Forelimb muscle (tissue), 1 donor: ENCODE results near the gene VIPR2. TPM values are rescaled to one million over a fixed set of nuclear protein-coding genes. Genes with fewer than 3 reads are reported as not detected.
"Not testable (repeated sequence)": the region's sequence is repeated elsewhere in the genome, so short reads cannot be mapped to it uniquely, and the experiment has no call there.

Experiments used
- DNase-seq: peaks from one replicate; pipeline ENCODE4 v3.0.0-alpha.2; 2013; ENCODE audit warnings: low read depth
- polyA plus RNA-seq: library from polyadenylated mRNA; unstranded; fragments of 120-200 nt; gene quantifications from one replicate; pipeline ENCODE4 v1.2.1, GENCODE V29; 2013; ENCODE audit not compliant: insufficient read length

VIPR2 gene
- polyA plus RNA-seq, 1 donor = 9.4 TPM

- DNase-seq = no peak
These were observed 50.5 kb downstream of the VIPR2 start for GRCh38 chr7:159094023-159094740.

DNA sequence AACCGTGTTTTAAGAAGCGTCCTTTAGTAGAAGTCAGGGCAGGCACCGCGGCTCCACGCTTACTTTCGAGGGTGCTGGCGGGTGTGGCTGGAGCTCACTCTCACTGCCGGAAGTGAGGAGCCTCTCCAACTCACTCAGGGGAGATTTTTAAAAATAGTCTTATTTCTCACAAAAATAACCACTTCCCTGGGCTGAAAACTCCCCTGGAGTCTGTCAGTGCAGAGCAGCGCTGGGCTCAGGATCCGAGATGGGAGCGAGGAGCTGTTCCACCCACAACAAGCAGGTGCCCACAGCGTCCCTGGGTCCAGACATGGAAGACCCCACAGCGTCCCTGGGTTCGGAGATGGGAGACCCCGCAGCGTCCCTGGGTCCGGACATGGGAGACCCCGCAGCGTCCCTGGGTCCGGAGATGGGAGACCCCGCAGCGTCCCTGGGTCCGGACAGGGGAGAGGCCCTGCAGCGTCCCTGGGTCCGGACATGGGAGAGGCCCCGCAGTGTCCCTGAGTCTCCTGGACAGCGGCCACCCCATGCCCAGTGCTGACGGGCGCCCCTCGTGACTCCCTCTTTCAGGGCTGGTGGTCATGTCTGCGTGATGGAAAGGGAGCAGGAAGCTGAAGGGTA, 51.2 kb downstream of the VIPR2 start:
- no peak for DNase-seq

DNA sequence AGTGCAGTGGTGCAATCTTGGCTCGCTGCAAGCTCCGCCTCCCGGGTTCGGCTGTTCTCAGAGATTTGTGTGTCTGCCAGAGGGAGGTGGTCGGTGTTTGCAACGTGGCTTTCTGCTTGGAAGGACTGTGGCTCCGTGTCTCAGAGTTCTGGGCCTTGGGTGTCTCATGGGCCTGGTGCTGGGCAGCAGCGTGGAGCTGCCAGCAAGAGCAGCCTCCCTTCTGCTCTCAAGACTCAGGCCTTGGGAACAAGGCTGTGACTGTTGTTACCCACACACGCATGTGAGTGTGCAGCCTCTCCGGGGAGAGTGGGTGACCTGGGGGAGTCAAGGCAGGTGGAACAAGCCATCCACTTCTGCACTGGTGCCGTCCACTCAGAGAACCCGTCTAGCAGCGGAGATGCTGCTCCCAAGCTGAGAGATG, 52.0 kb downstream of the VIPR2 start:
- DNase-seq = no peak

GRCh38 chr7:159091480-159092475, 52.9 kb downstream of the VIPR2 start:
- no peak for DNase-seq

GRCh38 chr7:159091041-159091440, 53.6 kb downstream of the VIPR2 start:
- DNase-seq = no peak

- no peak for DNase-seq
These were observed 56.4 kb downstream of the VIPR2 start for GRCh38 chr7:159088016-159088865.

GRCh38 chr7:159086301-159086925, 58.3 kb downstream of the VIPR2 start:
- DNase-seq = no peak

- no peak for DNase-seq
These were observed 60.4 kb downstream of the VIPR2 start for GRCh38 chr7:159084069-159084801.

DNA sequence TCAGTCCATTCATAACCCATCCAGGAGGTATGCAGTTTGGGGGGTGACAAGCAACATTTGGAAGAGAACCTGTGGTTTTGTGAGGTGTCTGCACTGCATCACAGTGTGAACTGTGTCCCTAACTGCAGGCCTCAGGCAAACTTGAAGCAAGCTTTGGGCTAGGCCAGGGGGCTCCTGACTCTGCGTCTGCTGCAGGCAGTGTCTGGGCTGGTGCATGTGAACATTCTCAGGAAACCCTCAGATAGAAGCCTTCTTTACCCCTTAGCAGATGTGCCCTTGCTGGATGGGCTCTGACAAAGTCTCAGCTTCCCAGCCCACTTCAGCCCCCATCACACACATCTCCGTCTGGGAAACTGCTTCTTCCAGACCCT, 61.0 kb downstream of the VIPR2 start:
- no peak for DNase-seq

DNA sequence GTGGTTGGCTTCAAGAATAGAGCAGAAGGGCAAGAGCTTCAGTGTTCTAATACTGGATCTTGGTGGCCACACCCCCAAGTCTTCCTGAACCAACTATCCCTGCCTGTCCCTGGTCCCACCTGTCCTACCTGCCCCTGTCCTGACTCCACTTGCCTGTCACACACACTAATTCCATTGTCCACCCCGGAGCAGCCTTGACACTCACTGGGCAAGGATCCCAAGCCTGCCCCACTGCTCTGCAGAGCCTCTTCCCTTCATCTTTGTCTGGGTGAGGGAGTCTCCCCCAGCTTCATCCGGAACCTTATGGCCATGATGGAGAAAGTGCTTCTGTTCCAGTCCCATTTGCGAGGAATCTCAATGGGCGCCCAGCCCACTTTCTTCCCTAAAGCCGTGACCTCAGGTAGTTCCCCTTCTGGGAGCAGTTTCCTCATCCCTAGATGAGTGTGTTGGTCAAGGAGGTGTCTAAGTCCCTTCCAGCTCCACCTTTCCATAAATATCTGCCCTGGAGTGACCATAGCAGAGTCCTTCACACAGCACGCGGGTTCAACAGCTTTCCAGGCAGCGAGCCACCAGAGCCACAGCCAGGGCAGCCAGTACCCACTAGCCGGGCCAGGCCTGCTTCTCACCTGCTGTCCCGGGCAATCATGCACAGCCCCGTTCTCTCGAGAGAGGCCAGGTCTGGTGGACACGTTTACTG, 61.5 kb downstream of the VIPR2 start:
- DNase-seq = no peak

DNA sequence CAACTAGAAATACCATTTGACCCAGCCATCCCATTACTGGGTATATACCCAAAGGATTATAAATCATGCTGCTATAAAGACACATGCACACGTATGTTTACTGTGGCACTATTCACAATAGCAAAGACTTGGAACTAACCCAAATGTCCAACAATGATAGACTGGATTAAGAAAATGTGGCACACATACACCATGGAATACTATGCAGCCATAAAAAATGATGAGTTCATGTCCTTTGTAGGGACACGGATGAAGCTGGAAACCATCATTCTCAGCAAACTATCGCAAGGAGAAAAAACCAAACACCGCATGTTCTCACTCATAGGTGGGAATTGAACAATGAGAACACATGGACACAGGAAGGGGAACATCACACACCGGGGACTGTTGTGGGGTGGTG, 62.6 kb downstream of the VIPR2 start:
- DNase-seq = not testable (repeated sequence)

GRCh38 chr7:159078911-159079270, 65.8 kb downstream of the VIPR2 start:
- no peak for DNase-seq

DNA sequence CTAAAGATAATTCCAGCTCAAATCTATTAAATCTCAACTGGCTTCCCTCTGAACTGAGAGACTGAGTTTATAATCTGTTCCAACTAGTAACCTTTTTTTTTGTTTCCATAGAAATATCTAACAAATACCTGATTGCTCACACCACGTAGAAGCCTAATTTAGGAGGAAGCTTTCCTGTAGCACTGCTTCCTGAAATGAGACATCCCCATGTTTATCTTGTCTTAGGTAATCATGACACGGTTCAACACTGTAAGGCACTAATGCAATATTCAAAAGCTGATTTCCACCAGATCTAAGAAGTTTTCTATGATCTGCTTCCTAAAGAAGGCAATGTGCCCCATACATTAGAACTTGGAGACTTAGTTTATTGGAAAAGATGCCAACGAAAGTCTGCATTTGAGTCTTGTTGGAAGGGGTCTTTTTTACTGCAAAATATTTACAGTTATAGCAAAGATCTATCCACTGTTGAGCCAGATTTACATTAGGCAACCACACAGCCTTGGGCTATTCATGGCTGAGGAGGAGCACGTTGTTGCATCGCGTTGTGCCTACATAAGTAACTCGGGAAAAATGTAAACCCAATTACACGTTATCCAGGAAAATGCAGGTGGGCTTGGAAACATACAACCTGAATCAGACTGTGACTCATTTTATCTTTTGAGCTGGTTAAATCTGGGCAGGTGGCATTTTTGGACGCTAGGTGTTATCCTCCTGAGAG, 66.3 kb downstream of the VIPR2 start:
- DNase-seq = no peak

DNA sequence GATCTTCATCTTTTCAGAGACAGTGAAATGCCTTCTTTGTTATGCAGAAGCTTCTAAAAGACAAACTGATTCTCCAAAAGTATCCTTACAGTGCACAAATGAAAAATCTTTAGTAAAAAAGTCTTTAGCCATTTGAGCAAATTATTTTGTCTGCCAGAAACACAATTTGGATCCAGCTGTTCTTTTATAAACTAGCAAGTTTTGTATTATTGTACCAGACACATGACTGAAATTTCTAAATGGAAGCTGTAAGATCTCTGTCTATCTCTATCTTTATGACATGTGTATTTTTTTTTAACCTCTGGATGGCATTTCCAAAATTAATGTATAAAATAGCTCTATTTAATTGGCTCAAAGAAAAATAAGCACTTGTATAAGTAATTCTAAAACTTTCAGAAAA, 68.3 kb downstream of the VIPR2 start:
- no peak for DNase-seq

- DNase-seq = no peak
These were observed 69.0 kb downstream of the VIPR2 start for GRCh38 chr7:159075563-159076238.

- DNase-seq = no peak
These were observed 73.4 kb downstream of the VIPR2 start for GRCh38 chr7:159071260-159071659.

DNA sequence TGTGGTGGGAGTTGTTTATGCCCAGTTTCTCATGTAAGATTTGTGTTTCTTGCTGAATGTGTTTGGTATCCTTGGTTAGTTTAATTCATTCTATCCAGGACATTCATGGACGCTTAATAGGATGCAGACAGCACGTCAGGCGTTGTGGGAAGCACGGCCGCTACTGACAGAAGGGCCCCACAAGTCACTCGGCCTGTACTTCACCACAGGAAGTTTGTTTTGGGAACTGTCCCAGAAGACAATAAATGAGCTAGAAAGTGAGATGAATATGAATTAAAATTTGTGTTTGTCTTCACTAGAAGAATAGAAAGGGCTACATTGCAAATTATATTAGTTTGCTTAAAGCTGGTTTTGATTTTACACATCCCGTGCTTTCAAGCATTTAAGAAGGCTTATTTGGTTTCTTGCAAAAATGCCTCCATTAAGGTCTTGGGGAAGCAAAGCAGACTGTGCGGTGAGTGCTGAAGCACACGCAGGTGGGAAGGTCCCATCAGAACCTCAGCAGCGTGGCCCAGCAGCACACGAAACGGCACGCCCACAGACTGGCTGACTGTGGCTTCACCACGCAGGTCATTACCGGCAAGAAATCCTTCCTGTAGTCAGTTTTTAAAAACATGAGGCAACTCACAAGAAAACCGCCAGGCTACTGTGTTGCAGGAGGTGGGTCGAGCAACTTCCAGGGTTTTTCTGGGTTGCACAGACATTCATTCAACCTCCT, 74.1 kb downstream of the VIPR2 start:
- no peak for DNase-seq
